ENCODE data around the gene JAG2. TPM values are rescaled to one million over a fixed set of nuclear protein-coding genes. Genes with fewer than 3 reads are reported as not detected.

The JAG2 gene
- total and polyA plus RNA-seq, 2 of the 13 experiments (the other 11 are each of a cell fraction or from before 2014, with no cell fraction given): 0.04 to 0.16 TPM

GRCh38 chr14:105097794-105098127, 70.8 kb downstream of the JAG2 start:
- 0% methylated on average over 3 of the region's 7 CpGs for WGBS (ENCODE audit: low lambda C conversion rate)
- intact Hi-C loops (cut with micrococcal nuclease; ENCODE audit: unreplicated experiment): no loop called here
- Histone ChIP-seq H4K20me1 (ENCODE audit: insufficient read depth, low read length) (no peaks in the 10 kb centered on the region), H3K27me3 (ENCODE audit: control insufficient read depth in 1 of 2, insufficient read depth in 2 of 2, low read length in 2 of 2) (peaks cover 9 to 47% of the 10 kb centered on the region in 2 experiments; a peak in 4 of 5 replicates), H3K27ac (ENCODE audit: extremely low read length, insufficient read depth, low read length) (no peak overlapping the region), H3K79me2 (ENCODE audit: insufficient read depth, low read length) (no peaks in the 10 kb centered on the region), H3K9me3 (ENCODE audit: low read length) (peaks cover 3% of the 10 kb centered on the region; the same call in 1 of the 2 replicates), H3K4me3 (replicated peaks in 1 of 3; ENCODE audit: insufficient read depth in 1 of 3, low read depth in 2 of 3, low read length in 3 of 3) (no peak overlapping the region), H3K36me3 (replicated peaks in 1 of 2; ENCODE audit: control insufficient read depth in 1 of 2, insufficient read depth in 2 of 2, low read length in 2 of 2) (no peaks in the 10 kb centered on the region), H3K4me1 (ENCODE audit: insufficient read depth, low read length) (peaks cover 7% of the 10 kb centered on the region), H2AFZ (ENCODE audit: low read length) (no peak overlapping the region), H3K4me2 (ENCODE audit: low read depth, low read length) (no peak overlapping the region), H3K9ac (ENCODE audit: insufficient read depth, low read depth, low read length) (no peak overlapping the region)
- TF ChIP-seq MAFF (IDR thresholded peaks at IDR 0.05; ENCODE audit: low read depth, low read length) (no peak), ZNF12 (CRISPR knock-in tag; IDR thresholded peaks at IDR 0.05) (no peak), SNAI1 (CRISPR knock-in tag; IDR thresholded peaks at IDR 0.05; ENCODE audit: borderline replicate concordance) (no peak), ZNF644 (CRISPR knock-in tag; IDR thresholded peaks at IDR 0.05; ENCODE audit: low read depth) (no peak), AGO1 (IDR thresholded peaks at IDR 0.05; ENCODE audit: low read depth, low read length, poor library complexity, severe bottlenecking) (no peak), ZNF547 (CRISPR knock-in tag; IDR thresholded peaks at IDR 0.05) (no peak), PCBP1 (IDR thresholded peaks at IDR 0.05; ENCODE audit: borderline replicate concordance, low read depth, low read length) (no peak), SSRP1 (CRISPR knock-in tag; IDR thresholded peaks at IDR 0.05) (no peak), HMGA1 (CRISPR knock-in tag; conservative IDR thresholded peaks at IDR 0.05) (no peak), ZNF589 (CRISPR knock-in tag; conservative IDR thresholded peaks at IDR 0.05) (no peak), SP4 (CRISPR knock-in tag; IDR thresholded peaks at IDR 0.05) (no peak), ZNF687 (CRISPR knock-in tag; IDR thresholded peaks at IDR 0.05) (no peak), ZFP62 (CRISPR knock-in tag; IDR thresholded peaks at IDR 0.05) (no peak), ARHGAP35 (CRISPR knock-in tag; IDR thresholded peaks at IDR 0.05; ENCODE audit: borderline replicate concordance) (no peak), FOSL1 (CRISPR knock-in tag; IDR thresholded peaks at IDR 0.05; ENCODE audit: borderline replicate concordance) (no peak), CREM (IDR thresholded peaks at IDR 0.05) (no peak), CREM (CRISPR knock-in tag; IDR thresholded peaks at IDR 0.05) (no peak)
- TF ChIP-seq, protein P1, sequence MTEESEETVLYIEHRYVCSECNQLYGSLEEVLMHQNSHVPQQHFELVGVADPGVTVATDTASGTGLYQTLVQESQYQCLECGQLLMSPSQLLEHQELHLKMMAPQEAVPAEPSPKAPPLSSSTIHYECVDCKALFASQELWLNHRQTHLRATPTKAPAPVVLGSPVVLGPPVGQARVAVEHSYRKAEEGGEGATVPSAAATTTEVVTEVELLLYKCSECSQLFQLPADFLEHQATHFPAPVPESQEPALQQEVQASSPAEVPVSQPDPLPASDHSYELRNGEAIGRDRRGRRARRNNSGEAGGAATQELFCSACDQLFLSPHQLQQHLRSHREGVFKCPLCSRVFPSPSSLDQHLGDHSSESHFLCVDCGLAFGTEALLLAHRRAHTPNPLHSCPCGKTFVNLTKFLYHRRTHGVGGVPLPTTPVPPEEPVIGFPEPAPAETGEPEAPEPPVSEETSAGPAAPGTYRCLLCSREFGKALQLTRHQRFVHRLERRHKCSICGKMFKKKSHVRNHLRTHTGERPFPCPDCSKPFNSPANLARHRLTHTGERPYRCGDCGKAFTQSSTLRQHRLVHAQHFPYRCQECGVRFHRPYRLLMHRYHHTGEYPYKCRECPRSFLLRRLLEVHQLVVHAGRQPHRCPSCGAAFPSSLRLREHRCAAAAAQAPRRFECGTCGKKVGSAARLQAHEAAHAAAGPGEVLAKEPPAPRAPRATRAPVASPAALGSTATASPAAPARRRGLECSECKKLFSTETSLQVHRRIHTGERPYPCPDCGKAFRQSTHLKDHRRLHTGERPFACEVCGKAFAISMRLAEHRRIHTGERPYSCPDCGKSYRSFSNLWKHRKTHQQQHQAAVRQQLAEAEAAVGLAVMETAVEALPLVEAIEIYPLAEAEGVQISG (CRISPR knock-in tag; IDR thresholded peaks at IDR 0.05): no peak
- no peak for ATAC-seq
- no peak for DNase-seq (ENCODE audit: low spot score)
- FAIRE-seq: no peak
- in situ Hi-C loops (cut with HindIII; ENCODE audit: extremely low pct_ligation_motif_present, low pct_unique_long_range_greater_than_20kb): loop anchor here (10.0 kb wide), 1 partner anchor 47 kb away; no protein-coding TSS in a partner anchor
- BruUV-seq (replicated peaks): no TSS peak
- ChIA-PET CTCF (ENCODE audit: low intra/inter-chr PET ratio, low total read pairs) (no interaction called here), POLR2A (no interaction called here)
